Lower leg skin (tissue), 4 donors: ENCODE data around the gene SLIT3. TPM values are rescaled to one million over a fixed set of nuclear protein-coding genes. Genes with fewer than 3 reads are reported as not detected.

Source experiments
- DNase-seq, 2 donors: peaks; one replicate each; pipeline ENCODE4 v3.0.0-alpha.2; 2019; ENCODE audit warnings: low spot score in 2 of 2
- H3K4me3 ChIP-seq: fragments of 200-600 bp; sonication (generic); 2 replicates; pipeline ENCODE4 v1.5.1; 2017; ENCODE audit warnings: mild to moderate bottlenecking, low read depth; ENCODE audit not compliant: poor library complexity, severe bottlenecking
- CTCF ChIP-seq, 3 donors: fragments of 450-650 bp; IDR thresholded peaks; one replicate each; pipeline ENCODE4 v1.5.1; 2016; ENCODE audit warnings: antibody characterized with exemption in 3 of 3, mild to moderate bottlenecking in 3 of 3, moderate library complexity in 2 of 3
- POLR2A ChIP-seq, 2 donors: fragments of 450-650 bp; IDR thresholded peaks; one replicate each; pipeline ENCODE4 v1.6.1; 2016 to 2017; ENCODE audit warnings: antibody characterized with exemption in 2 of 2, mild to moderate bottlenecking in 1 of 2, moderate library complexity in 1 of 2
- WGBS, 2 donors: methylation state at CpG; one replicate each; pipeline ENCODE4 v1.1.5; 2018; 5-methylcytosine and 5-hydroxymethylcytosine counted together
- intact Hi-C: fragments of 100-400 bp; cut with DNase I; formaldehyde crosslinking; loops from one replicate; pipeline ENCODE4 v1.15.0; 2023; ENCODE audit warnings: low total_unique reads
- total RNA-seq, 4 donors: library from RNA; depleted of rRNA; stranded (reverse); fragments of >200 nt; gene quantifications; one replicate each; pipeline ENCODE4 v1.1.0, GENCODE V29; 2016

Gene SLIT3
- total RNA-seq, 4 donors from 2014 or later = 12.4 to 66.0 (median 22.8) TPM

GRCh38 chr5:169204788-169205400 lies 96.0 kb downstream of the SLIT3 start:
- intact Hi-C loops = no loop called here
- no peak overlapping the region for H3K4me3 ChIP-seq
- DNase-seq = no peak
- WGBS, 2 donors = 69 to 76% methylated on average over 8 of the region's 8 CpGs
- TF ChIP-seq CTCF (IDR thresholded peaks at IDR 0.05) (no peak), POLR2A (IDR thresholded peaks at IDR 0.05) (no peak)

GRCh38 chr5:169202969-169203368 lies 98.0 kb downstream of the SLIT3 start:
- TF ChIP-seq POLR2A (IDR thresholded peaks at IDR 0.05) (no peak), CTCF (IDR thresholded peaks at IDR 0.05) (no peak)
- DNase-seq = no peak
- WGBS, 2 donors = 70 to 76% methylated on average over 3 of the region's 3 CpGs
- intact Hi-C loops = no loop called here
- no peak overlapping the region for H3K4me3 ChIP-seq

GRCh38 chr5:169201597-169201996 lies 99.3 kb downstream of the SLIT3 start:
- no peak overlapping the region for H3K4me3 ChIP-seq
- no peak for TF ChIP-seq CTCF (IDR thresholded peaks at IDR 0.05)
- no peak for TF ChIP-seq POLR2A (IDR thresholded peaks at IDR 0.05)
- DNase-seq = no peak
- intact Hi-C loops = no loop called here

- no peak for DNase-seq
- 66 to 74% methylated on average over 5 to 6 of the region's 6 CpGs for WGBS, 2 donors
- no peak for TF ChIP-seq CTCF (IDR thresholded peaks at IDR 0.05)
- no peak for TF ChIP-seq POLR2A (IDR thresholded peaks at IDR 0.05)
- H3K4me3 ChIP-seq = no peak overlapping the region
- intact Hi-C loops = no loop called here
Observed at GRCh38 chr5:169200125-169200778, 100.7 kb downstream of the SLIT3 start.

- WGBS, 2 donors = 64 to 67% methylated on average over 1 of the region's 1 CpG
- DNase-seq = no peak
- TF ChIP-seq CTCF (IDR thresholded peaks at IDR 0.05) (no peak), POLR2A (IDR thresholded peaks at IDR 0.05) (no peak)
- H3K4me3 ChIP-seq = no peak overlapping the region
- intact Hi-C loops = loop anchor here (10.0 kb wide), 1 partner anchor 203 kb away; no protein-coding TSS in a partner anchor
Observed at GRCh38 chr5:169197343-169197742, 103.6 kb downstream of the SLIT3 start.
